Fibroblast of peridontal ligament (primary cell): ENCODE measurements around the gene CD247.

Experiments used
- DNase-seq: peaks from one replicate; pipeline ENCODE4 v3.0.0-alpha.2; 2010; ENCODE audit errors: extremely low read depth

CD247 gene

DNA sequence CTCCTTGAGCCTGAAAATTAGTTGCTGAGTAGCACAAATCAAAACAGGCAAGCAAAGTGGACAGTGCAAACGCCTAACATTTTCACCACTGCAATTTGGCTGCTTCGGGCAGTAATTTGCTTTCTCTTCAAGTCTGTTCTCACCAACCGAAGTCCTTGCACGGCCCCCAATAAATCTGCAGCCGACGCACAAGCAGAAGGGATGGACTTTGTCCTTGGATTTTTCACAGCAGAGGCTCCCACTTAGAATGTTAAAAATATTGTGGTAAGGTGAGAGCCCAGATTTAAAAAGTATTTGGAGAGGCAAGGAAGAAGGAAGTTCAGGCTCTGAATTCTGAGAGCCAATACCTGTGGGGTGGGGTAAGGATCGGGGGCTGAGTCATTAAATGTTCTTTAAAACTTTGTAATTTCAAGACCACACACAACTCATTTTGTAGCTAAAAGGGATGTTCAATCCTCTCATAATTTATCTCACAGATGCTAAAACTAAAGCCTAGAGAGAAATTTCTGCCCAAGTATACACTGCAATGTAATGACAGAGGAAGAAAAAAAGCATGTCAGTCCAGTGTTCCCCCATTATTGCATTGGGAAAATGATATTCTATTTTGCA lies 6.2 kb downstream of the CD247 start:
- DNase-seq = no peak

DNA sequence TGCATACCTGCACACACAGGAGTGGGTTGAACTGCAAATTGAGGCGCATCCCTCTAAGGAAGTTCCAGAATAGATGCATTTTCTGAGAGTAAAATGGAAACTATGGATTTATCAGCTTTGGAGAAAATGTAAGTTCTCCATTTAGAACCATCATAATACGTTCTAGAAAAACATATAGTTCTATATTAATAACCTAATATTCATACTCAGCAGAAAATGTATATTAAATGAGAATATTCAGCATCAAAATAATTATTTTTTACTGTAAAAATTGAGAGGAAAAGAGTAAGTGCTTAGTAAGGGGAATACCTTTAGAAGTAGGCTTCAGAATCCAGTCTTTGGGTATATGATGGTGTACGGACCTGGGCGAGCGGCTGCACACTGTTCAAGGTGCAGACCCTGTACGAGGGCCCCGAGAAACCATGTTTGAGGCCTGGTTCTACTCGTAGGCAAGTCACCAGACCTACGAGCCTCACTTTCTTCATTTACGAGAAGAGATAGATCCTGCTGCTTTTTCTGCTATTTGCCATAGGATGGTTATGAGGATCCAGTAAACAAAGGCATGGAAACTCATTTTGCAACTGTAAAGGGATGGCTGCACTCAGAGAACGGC lies 6.8 kb downstream of the CD247 start:
- no peak for DNase-seq

DNA sequence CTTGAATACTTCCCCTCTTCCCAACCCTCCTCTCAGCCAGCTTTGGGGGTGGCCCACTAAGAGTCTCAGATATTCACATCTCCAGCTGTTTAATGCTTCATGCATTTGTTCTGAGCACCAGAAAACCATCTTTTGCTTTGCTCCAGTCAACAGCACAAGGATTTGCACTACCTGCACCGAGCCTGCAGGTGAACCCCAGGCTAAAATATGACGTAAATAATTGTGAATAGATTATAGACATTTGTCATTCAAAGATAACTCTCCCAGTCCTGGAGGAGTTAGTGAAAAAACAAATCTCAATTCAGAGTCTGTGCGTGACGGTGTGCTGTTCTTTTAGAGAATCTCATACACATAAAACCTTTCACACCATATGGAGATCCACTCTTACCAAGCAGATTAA lies 7.4 kb downstream of the CD247 start:
- no peak for DNase-seq

DNA sequence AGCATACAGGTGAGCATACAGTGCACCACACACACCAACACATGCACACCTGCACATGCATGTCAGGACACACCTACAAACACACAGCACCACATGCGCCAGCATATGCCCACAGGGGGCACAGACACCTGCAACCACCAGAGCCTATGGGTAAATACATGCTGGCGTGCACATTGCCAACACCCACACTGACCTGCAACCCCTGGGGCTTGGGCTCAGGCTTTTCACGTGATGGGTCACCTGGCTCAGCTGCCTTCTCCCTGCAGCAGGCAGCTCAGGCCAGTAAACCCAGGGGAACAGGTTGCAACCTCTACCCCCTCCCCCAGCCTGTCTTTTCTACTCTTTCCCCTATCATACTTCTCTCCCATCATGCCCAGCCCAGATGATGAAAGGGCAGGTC lies 8.1 kb downstream of the CD247 start:
- no peak for DNase-seq

DNA sequence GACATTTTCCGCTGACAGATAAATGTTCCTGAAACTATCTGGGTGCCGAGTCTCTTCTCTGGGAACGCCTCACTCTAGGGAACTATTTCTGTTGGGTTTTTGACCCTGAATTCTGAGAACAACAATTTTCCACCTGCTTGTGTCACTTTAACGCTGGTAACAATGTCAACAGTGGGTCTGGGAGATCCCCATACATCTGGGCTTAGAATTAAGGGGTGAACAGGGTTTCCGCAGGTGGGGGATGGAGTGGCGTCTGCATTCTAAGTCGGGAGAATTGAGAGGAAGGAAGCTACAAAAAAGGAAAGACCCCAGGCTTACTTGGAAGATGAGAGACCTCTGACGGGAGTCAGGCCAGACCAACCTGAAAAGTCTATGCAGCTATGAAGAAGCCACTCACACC lies 8.7 kb downstream of the CD247 start:
- no peak for DNase-seq

DNA sequence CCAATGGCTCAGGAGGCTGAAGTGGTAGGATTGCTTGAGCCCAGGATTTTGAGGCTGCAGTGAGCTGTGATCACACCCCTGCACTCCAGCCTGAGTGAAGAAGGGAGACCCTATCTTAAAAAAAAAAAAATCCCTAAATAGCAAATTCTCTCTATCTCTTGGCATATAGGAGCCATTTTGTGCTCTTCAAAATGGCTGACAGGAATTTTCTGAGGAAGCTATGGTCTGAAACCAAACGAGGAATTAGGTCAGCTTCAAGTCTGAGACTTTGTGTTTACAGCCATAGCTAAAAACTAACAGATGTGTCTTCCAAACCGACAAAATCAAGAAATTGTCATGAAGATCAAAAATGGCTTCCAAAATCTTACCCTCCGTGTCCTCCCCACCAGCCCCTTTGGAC lies 10.6 kb downstream of the CD247 start:
- DNase-seq = no peak

DNA sequence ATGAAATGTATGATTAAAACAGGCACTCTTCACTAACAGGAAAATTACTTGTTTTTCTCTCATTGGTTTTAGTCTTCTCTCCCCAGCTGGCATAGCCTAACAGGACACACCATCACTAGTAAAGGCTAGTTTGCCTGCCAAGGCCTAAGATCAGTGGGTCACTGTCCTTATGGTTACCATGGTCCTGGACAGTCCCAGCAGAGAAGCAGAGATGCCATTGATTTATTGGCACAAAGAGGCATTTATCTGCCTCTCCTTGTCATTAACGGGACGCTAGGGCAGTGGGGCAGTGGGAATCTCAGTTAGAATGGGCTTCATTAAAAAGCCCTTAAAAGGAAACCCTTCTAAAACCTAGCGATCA lies 13.9 kb downstream of the CD247 start:
- DNase-seq = no peak

DNA sequence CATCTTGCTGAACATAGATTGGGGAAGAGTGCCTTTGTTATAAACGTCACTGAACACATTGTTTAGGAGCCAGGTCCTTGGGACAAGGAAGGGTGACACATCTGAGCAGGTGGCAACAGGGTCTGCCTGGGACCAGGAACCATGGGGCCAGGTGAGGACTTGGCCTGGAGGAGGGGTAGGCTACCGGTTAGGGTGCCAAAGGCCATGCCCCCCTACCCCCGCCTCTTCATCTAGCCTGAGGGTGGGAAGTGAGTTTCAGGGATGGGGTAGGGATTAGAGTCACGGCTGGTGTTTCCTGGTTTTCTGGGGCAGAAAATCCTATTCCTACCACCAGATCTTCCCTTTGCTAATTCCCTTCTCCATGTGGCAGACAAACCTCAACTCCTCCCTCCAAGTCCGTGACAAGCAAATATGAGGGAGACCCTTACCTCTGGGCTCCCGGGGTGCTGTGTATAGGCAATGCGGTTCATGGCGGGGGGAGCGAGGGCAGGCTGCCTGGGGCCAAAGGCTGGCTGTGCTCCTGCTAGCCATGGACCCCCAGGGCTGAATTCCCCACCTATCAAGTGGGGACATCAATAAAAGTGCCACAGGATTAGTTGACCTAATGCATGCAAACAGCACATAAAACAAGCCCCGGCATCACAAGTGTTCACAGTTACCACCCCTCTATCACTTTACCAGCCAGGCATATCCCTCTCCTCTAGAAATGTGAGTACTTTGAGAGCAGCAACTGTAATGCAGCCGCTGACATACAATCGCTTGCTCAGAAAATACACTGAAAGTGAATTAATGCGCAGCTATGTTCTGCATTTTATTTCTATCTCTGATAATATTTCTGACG lies 14.5 kb downstream of the CD247 start:
- no peak for DNase-seq

DNA sequence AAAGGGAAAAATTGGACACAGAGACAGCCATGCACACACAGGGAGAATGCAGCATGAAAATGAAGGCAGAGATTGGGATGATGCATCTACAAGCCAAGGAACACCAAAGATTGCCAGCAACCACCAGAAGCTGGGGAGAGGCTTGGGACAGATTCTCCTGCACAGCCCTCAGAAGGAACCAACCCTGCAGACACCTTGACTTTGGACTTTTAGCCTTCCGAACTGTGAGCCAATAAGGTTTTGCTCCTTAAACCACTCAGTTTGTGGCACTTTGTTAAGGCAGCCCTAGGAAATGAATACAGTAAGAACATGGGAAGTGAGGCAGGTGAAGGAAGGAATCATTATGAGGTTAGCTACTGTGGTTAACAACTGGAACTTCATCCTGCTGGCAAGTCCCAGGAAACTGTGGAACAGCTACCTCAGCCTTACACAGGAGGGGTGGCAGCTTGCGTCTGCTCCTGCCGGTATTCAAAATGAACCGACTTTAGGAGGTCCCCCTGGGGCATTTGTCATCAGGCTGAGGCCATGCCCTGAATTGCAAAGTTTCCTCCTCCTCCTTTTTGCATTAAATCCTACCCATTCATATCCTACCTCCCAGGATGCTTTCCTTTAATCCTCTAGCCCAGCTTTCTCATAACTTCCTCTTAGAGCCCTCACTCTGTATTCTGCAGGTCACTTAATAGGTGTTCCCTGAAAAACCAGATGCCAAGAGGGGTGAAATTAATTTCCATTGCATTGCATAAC lies 15.4 kb downstream of the CD247 start:
- DNase-seq = no peak

DNA sequence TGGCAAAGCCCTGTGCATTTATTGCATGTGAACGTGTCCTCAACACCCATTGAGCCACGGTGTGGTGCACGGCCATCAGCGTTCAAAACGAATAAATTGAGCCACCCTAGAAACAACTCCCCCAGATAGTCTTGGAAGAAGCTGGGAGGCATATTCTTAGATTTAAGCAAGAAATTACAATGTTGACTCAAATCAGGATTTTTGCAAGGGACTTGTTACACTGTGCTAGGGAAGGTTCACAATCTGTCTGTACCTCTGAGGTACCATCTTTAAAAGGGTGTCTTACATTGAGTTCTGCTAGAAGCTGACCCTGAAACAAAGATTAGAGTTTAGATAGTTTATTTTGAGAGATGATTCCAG lies 16.2 kb downstream of the CD247 start:
- DNase-seq = no peak

DNA sequence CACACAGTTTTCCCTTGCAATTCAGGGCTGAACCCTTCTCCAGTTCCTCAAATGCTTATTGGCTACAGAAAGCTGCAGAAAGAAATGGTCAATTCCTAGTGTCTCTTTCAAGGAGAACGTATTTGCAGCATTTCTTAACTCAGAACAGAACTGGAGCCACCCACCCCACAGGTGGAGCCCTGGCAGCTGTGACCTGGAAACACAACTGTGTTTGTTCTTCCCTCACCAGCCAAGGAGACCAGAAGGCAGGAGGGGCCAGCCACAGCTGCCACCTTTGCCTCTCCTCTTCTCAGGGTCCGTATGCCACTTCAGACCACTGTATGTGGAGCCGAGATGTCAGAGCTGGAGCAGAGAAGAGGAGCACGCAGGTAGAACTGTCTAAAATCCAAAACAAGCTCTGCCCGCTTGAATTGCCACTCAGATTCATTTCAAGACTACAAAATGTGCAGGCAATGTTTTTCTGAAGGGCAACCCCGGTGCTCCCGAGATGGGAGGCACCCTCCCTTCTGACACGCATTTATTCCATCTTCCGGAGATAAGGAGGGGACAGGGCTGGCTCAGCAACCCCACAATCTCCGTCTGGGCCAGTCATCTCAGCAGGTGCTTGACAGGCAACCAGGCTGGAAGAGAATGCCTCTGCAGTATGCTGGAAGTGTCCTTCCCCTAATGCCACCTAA lies 16.7 kb downstream of the CD247 start:
- no peak for DNase-seq

DNA sequence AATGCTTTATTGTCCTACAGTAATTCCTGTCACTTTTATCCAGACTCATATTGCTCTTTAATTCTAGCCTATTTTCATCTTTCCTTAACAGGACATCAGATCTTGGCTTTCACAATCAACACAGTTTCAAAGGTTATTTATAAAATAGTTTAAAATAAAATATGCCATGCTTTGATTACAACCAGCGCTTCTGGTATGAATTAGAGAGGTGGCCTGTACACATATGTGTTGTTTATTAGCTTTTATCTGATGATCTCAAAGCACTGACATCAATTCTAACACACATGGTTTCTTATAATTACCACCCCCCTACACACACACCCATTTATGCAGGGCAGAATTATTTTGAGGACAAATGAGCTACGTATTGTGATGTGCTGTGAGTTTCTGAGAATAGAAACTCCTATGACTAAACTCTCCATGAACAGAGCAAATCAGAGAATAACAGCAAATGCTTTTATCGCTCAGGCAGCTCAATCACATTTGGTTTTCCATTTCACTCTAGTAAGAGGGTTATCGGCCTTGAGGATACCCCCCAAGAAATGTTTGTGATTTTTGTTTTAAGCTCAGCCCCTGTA lies 18.0 kb downstream of the CD247 start:
- no peak for DNase-seq

DNA sequence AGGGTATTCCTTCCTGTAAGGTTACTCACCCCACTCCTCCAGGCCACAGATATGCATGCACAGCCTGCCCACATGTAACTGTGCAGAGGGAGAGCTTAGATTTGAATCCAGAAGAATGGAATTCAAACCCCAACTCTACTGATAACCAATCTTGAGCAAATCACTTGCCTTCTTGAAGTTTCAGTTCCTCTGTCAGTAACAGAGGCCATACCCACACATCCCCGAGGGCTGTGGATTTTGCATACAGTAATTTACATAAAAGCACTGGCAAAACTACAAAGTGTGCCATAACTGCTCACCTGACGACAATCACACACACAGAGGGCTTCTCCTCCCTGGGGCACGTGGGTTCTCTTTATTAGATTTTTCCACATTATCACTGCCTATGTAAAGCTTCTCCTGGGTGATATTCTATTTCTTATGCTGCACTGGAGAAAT lies 18.6 kb downstream of the CD247 start:
- no peak for DNase-seq

DNA sequence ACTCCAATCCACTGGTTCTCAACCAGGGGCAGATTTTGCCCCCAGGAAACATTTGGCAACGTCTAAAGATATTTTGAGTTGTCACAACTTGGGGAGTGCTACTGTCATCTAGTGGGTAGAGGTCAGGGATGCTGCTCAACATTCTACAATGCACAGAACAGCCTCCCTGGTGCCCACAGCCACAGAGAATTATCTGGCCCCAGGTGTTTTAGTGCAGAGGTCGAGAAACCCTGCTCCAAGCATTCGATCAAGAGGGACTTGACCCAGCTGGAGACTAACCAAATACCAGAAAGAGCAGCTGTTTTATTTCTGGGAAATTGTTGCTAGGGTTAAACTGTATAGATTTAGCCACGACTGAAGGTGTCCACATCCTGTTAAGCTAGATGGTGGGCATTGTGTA lies 19.2 kb downstream of the CD247 start:
- no peak for DNase-seq

DNA sequence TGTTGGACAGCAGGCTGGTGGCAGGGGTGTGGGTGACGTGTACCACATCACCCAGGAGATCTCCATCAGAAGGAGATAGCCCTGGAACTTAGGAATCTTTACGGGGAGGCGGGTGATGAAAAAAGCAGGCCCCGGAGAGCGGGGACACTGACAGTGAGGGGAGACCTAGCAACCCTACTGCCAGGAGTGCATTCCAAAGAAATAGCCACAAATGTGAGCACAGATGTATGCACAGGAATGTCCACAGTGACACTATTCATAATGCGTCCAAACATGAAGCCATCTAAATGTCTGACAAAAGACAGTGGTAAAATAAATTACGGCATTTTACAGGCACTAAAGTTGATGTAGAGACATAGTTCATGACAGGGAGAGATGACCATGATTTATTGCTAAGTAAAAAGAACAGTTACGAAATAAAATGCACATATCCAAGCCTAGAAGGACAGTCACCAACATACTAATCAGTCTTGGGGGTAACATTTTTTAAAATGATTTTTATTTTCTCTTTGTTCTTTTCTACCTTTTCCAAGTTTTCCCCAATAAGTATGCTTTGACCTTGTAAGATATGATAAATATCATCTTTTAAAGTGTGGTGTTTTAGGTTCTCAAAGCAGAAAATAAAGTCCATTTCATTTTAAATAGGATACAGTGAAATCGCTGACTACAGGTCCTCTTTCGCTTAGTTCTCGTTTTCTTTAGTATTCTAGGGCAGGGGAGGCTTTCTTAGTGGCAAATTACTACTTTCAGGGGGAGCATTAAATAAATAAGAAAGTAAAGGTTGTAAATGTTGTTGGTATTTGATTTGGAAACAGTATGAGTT lies 21.3 kb downstream of the CD247 start:
- no peak for DNase-seq

DNA sequence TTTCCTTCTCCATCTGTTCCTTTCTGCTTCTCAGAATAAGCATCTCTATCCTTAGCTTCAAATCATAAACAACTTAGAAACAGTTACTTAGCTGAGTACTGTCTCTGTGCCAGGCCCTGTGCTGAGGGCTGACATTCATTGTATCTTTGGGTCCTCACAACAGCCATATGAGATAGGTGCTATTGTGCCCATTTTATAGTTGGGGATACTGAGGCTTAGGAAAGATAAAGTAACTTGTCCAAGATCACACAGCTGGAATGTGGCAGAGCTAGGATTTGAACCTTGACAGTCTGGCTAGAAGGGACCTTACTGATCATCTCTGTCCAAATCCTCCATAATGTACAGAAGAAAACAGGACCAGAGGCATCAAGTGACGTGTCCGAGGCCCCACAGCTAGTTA lies 25.0 kb downstream of the CD247 start:
- no peak for DNase-seq

DNA sequence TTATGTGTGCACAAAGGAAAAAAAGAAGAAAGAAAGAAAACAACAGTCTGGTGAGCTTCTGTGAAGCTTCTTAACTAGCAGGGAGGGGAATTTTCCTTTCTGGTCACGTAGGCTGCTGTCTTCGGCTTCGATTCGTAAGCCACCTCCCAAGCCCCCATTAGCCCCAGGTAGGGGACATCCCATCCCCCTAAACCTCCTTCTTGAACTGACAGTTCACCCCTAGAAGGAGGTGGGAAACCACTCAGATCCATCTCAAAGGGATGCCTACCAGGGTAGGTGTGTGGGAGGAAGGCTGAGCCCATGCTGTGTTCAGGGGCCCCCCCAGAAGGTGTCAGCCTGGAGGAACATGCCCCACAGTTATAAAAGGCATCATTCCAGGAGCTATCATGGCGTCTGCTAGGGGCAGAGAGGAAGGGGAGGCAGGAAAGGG lies 25.8 kb downstream of the CD247 start:
- no peak for DNase-seq

DNA sequence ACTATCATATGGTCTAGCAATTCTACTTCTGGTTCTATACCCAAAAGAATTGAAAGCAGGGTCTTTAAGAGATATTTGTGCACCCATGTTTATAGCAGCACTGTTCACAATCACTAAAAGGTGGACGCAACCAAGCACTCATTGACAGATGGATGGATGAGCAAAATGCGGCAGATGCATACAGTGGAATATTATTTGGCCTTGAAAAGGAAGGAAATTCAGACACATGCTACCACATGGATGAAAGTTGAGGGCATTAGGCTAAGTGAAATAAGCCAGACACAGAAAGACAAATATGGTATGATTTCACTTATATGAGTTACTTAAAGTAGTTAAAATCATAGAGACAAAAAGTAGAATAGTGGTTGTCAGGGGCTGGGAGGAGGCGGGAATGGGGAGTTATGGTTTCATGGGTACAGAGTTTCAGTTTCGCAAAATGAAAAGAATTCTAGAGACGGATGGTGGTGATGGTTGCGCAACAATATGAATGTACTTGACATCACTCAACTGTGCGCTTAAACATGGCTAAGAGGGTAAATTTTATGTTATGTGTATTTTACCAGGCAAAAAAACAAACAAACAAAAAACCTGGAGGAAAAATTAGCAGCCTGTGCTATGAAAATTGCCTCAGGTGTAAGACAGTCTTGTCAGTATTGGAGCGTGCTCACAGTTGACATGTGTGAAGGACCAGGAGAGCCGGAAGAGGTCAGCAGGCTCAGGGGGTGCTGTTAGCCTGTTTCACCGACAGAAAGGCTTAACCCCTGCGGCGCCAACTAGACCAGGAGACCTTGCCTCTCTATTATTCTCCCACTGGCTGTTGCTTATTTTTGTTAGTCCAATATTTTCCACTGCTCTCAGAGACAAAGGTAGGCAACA lies 26.5 kb downstream of the CD247 start:
- DNase-seq = no peak

DNA sequence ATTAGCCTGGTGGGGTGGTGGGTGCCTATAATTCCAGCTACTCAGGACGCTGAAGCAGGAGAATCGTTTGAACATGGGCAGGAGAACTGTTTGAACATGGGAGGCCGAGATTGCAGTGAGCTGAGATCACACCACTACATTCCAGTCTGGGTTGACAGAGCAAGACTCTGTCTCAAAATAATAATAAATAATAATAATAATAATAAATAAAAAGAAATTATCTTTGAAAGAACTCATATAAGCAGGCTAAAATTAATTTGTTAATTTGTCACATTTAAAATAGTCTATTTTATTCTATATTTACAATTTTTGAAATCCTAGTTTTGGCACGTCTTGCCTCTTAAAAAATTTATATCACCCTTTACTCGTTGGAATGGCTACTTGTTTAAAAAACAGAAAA lies 27.6 kb downstream of the CD247 start:
- DNase-seq = no peak
